ENCODE measurements around the gene BMP2. TPM values are rescaled to one million over a fixed set of nuclear protein-coding genes. Genes with fewer than 3 reads are reported as not detected.

Gene BMP2
- total and polyA plus RNA-seq, 2 donors (not counting 1 experiment from before 2014, with no cell fraction given) = not detected

- Histone ChIP-seq H3K4me3 (ENCODE audit: control extremely low read depth in 1 of 5, extremely low read depth in 1 of 5, insufficient read depth in 1 of 5, low read depth in 2 of 5, low read length in 4 of 5) (no peak overlapping the region), H3K79me2 (ENCODE audit: control insufficient read depth, insufficient read depth, low read length) (no peaks in the 10 kb centered on the region), H3K27me3 (replicated peaks in 1 of 4; ENCODE audit: control extremely low read depth in 1 of 4, control insufficient read depth in 3 of 4, insufficient read depth in 4 of 4, low read length in 3 of 4) (no peaks in the 10 kb centered on the region), H3K9me3 (ENCODE audit: control extremely low read depth in 1 of 3, control insufficient read depth in 2 of 3, insufficient read depth in 1 of 3, low read length in 2 of 3) (no peaks in the 10 kb centered on the region), H3K9ac (ENCODE audit: low read length) (no peak overlapping the region), H3K4me1 (ENCODE audit: control insufficient read depth in 2 of 2, insufficient read depth in 2 of 2, low read length in 2 of 2) (no peaks in the 10 kb centered on the region), H3K27ac (ENCODE audit: low read length in 2 of 2) (no peak overlapping the region), H4K20me1 (ENCODE audit: control insufficient read depth, insufficient read depth, low read length, poor library complexity, severe bottlenecking) (no peaks in the 10 kb centered on the region), H3K36me3 (replicated peaks in 1 of 2; ENCODE audit: control extremely low read depth in 1 of 2, control insufficient read depth in 1 of 2, extremely low read depth in 1 of 2, insufficient read depth in 2 of 2, low read length in 1 of 2) (no peaks in the 10 kb centered on the region), H3K4me2 (replicated peaks; ENCODE audit: low read depth, low read length, poor library complexity, severe bottlenecking) (no peak overlapping the region), H2AFZ (ENCODE audit: insufficient read depth, low read depth, low read length, poor library complexity, severe bottlenecking) (no peak overlapping the region)
- H3K4me3 Mint-ChIP-seq = no peak overlapping the region
- no peak overlapping the region for H3K27ac Mint-ChIP-seq
- no peak for DNase-seq
- POLR2A ChIA-PET = no interaction called here
- intact Hi-C loops (cut with micrococcal nuclease) = no loop called here
- no peaks in the 10 kb centered on the region for H3K27me3 Mint-ChIP-seq
- CTCF ChIA-PET = no interaction called here
- no peaks in the 10 kb centered on the region for H3K4me1 Mint-ChIP-seq
- H3K9me3 Mint-ChIP-seq (ENCODE audit: insufficient read depth) = no peaks in the 10 kb centered on the region
- WGBS (ENCODE audit: insufficient coverage) = 100% methylated on average over 2 of the region's 4 CpGs
- TF ChIP-seq CTCF (IDR thresholded peaks at IDR 0.05) = no peak
- TF ChIP-seq EZH2 (IDR thresholded peaks at IDR 0.05; ENCODE audit: borderline replicate concordance, insufficient read depth, low read depth, low read length, poor library complexity, severe bottlenecking) = no peak
- ATAC-seq (ENCODE audit: low read depth) = no peak
Measured at GRCh38 chr20:6719369-6719721, 48.1 kb upstream of the BMP2 start.

GRCh38 chr20:6726761-6727160 lies 40.7 kb upstream of the BMP2 start:
- Histone ChIP-seq H3K79me2 (ENCODE audit: control insufficient read depth, insufficient read depth, low read length) (no peaks in the 10 kb centered on the region), H3K4me2 (replicated peaks; ENCODE audit: low read depth, low read length, poor library complexity, severe bottlenecking) (no peak overlapping the region), H3K4me3 (ENCODE audit: control extremely low read depth in 1 of 5, extremely low read depth in 1 of 5, insufficient read depth in 1 of 5, low read depth in 2 of 5, low read length in 4 of 5) (no peak overlapping the region), H3K36me3 (replicated peaks in 1 of 2; ENCODE audit: control extremely low read depth in 1 of 2, control insufficient read depth in 1 of 2, extremely low read depth in 1 of 2, insufficient read depth in 2 of 2, low read length in 1 of 2) (no peaks in the 10 kb centered on the region), H3K27ac (ENCODE audit: low read length in 2 of 2) (no peak overlapping the region), H3K9me3 (ENCODE audit: control extremely low read depth in 1 of 3, control insufficient read depth in 2 of 3, insufficient read depth in 1 of 3, low read length in 2 of 3) (no peaks in the 10 kb centered on the region), H3K27me3 (replicated peaks in 1 of 4; ENCODE audit: control extremely low read depth in 1 of 4, control insufficient read depth in 3 of 4, insufficient read depth in 4 of 4, low read length in 3 of 4) (no peaks in the 10 kb centered on the region), H3K4me1 (ENCODE audit: control insufficient read depth in 2 of 2, insufficient read depth in 2 of 2, low read length in 2 of 2) (no peaks in the 10 kb centered on the region), H3K9ac (ENCODE audit: low read length) (no peak overlapping the region), H4K20me1 (ENCODE audit: control insufficient read depth, insufficient read depth, low read length, poor library complexity, severe bottlenecking) (no peaks in the 10 kb centered on the region), H2AFZ (ENCODE audit: insufficient read depth, low read depth, low read length, poor library complexity, severe bottlenecking) (no peak overlapping the region)
- WGBS (ENCODE audit: insufficient coverage) = no CpG with 5 or more reads among the region's 1 CpG
- ChIA-PET CTCF (no interaction called here), POLR2A (no interaction called here)
- H3K9me3 Mint-ChIP-seq (ENCODE audit: insufficient read depth) = no peaks in the 10 kb centered on the region
- no peak for DNase-seq
- ATAC-seq (ENCODE audit: low read depth) = no peak
- no peaks in the 10 kb centered on the region for H3K4me1 Mint-ChIP-seq
- no peak overlapping the region for H3K27ac Mint-ChIP-seq
- no peaks in the 10 kb centered on the region for H3K27me3 Mint-ChIP-seq
- intact Hi-C loops (cut with micrococcal nuclease) = no loop called here
- H3K4me3 Mint-ChIP-seq = no peak overlapping the region
- TF ChIP-seq EZH2 (IDR thresholded peaks at IDR 0.05; ENCODE audit: borderline replicate concordance, insufficient read depth, low read depth, low read length, poor library complexity, severe bottlenecking) (no peak), CTCF (IDR thresholded peaks at IDR 0.05) (no peak)
